IMR-90 (cell line): ENCODE data around the gene HECTD2. TPM values are rescaled to one million over a fixed set of nuclear protein-coding genes. Genes with fewer than 3 reads are reported as not detected.

Source experiments
- ATAC-seq: fragments of 200-7000 bp; cut with Tn5 transposase; 2 replicates; pipeline ENCODE4 v1.9.1; 2020; ENCODE audit warnings: low read depth, mild to moderate bottlenecking, moderate library complexity
- BruUV-seq: library from RNA; stranded (reverse); fragments of 400-500 nt; replicated peaks from 2 replicates; lab custom pipeline; 2021; lab: Mats Ljungman, UMichigan
- CTCF ChIA-PET: fragments of 300-600 bp; formaldehyde crosslinking; extraction: SDS; loops from one replicate; lab custom pipeline; 2021; ENCODE audit warnings: antibody characterized with exemption; lab: Yijun Ruan, JAX
- POLR2A ChIA-PET: fragments of 300-600 bp; sonication (Branson Sonifier 250); formaldehyde crosslinking; loops from one replicate; lab custom pipeline; 2022; ENCODE audit warnings: antibody characterized with exemption; ENCODE audit not compliant: unreplicated experiment; lab: Charles Lee
- DNase-seq: peaks from one replicate; pipeline ENCODE4 v3.0.0; 2013
- H2AFZ ChIP-seq: replicated peaks from 2 replicates; pipeline ENCODE3; 2013; ENCODE audit warnings: low read length, mild to moderate bottlenecking; ENCODE audit not compliant: poor library complexity
- H2AK5ac ChIP-seq: 2 replicates; pipeline ENCODE4 v1.6.1; 2013; ENCODE audit warnings: low read depth, low read length, inconsistent platforms
- H2AK9ac ChIP-seq: replicated peaks from 2 replicates; pipeline ENCODE3; 2013; ENCODE audit warnings: mild to moderate bottlenecking, low read depth, low read length, moderate library complexity; ENCODE audit not compliant: poor library complexity
- H2BK120ac ChIP-seq: 2 replicates; pipeline ENCODE4 v1.6.1; 2013; ENCODE audit warnings: low read depth, low read length, inconsistent platforms
- H2BK15ac ChIP-seq: 3 replicates; pipeline ENCODE4 v1.6.1; 2013; ENCODE audit warnings: low read depth, low read length, inconsistent platforms
- H2BK20ac ChIP-seq: 2 replicates; pipeline ENCODE4 v1.6.1; 2013; ENCODE audit warnings: low read depth, mild to moderate bottlenecking, inconsistent platforms, low read length, moderate library complexity
- H2BK5ac ChIP-seq: 2 replicates; pipeline ENCODE4 v1.6.1; 2013; ENCODE audit warnings: mild to moderate bottlenecking, low read depth, low read length, inconsistent platforms; ENCODE audit not compliant: poor library complexity, severe bottlenecking
- H3K14ac ChIP-seq: replicated peaks from 2 replicates; pipeline ENCODE4 v1.6.1; 2013; ENCODE audit warnings: low read depth, low read length, inconsistent platforms
- H3K18ac ChIP-seq: 2 replicates; pipeline ENCODE4 v1.6.1; 2013; ENCODE audit warnings: low read depth, low read length, control low read depth
- H3K23ac ChIP-seq: 2 replicates; pipeline ENCODE4 v1.6.1; 2013; ENCODE audit warnings: low read depth, low read length, inconsistent platforms
- H3K27ac ChIP-seq: 2 replicates; pipeline ENCODE4 v1.5.1; 2013; ENCODE audit warnings: mild to moderate bottlenecking, control low read depth, low read length; ENCODE audit not compliant: insufficient read depth
- H3K27me3 ChIP-seq: 2 replicates; pipeline ENCODE4 v1.6.1; 2013; ENCODE audit warnings: low read length; ENCODE audit not compliant: control insufficient read depth, insufficient read depth
- H3K36me3 ChIP-seq: 2 replicates; pipeline ENCODE4 v1.6.1; 2013; ENCODE audit warnings: low read length, mixed read lengths; ENCODE audit not compliant: control insufficient read depth, insufficient read depth
- H3K4ac ChIP-seq: 2 replicates; pipeline ENCODE4 v1.6.1; 2013; ENCODE audit warnings: low read depth, low read length, inconsistent platforms
- H3K4me1 ChIP-seq: 2 replicates; pipeline ENCODE4 v1.6.1; 2013; ENCODE audit warnings: low read length, mixed read lengths; ENCODE audit not compliant: control insufficient read depth, insufficient read depth
- H3K4me2 ChIP-seq: 2 replicates; pipeline ENCODE4 v1.6.1; 2013; ENCODE audit warnings: low read depth, mild to moderate bottlenecking, control low read depth, low read length, moderate library complexity
- H3K4me3 ChIP-seq: 2 replicates; pipeline ENCODE4 v1.5.1; 2013; ENCODE audit warnings: low read depth, mild to moderate bottlenecking, control low read depth, low read length, moderate library complexity; ENCODE audit not compliant: insufficient read depth
- H3K56ac ChIP-seq: 2 replicates; pipeline ENCODE4 v1.6.1; 2013; ENCODE audit warnings: low read length, inconsistent platforms; ENCODE audit not compliant: insufficient read depth; ENCODE audit errors: extremely low read depth
- H3K79me1 ChIP-seq, 2 experiments: 2 replicates each; pipeline ENCODE4 v1.6.1; 2013; ENCODE audit warnings: low read length in 2 of 2, inconsistent platforms in 1 of 2, low read depth in 1 of 2
- H3K9ac ChIP-seq: 2 replicates; pipeline ENCODE4 v1.6.1; 2013; ENCODE audit warnings: low read depth, low read length, control low read depth
- H3K9me1 ChIP-seq: 2 replicates; pipeline ENCODE4 v1.6.1; 2013; ENCODE audit warnings: low read length, inconsistent platforms; ENCODE audit not compliant: insufficient read depth
- H3K9me3 ChIP-seq: 2 replicates; pipeline ENCODE4 v1.6.1; 2013; ENCODE audit warnings: low read length; ENCODE audit not compliant: control insufficient read depth, insufficient read depth
- H4K20me1 ChIP-seq: 2 replicates; pipeline ENCODE4 v1.6.1; 2013; ENCODE audit warnings: low read length, inconsistent platforms; ENCODE audit not compliant: insufficient read depth
- H4K5ac ChIP-seq: 2 replicates; pipeline ENCODE4 v1.6.1; 2013; ENCODE audit warnings: mild to moderate bottlenecking, low read depth, low read length, control low read depth
- H4K8ac ChIP-seq, 2 experiments: 2 replicates each; pipeline ENCODE4 v1.6.1; 2013; ENCODE audit warnings: low read depth in 2 of 2, low read length in 2 of 2, control low read depth in 1 of 2, inconsistent platforms in 1 of 2
- H4K91ac ChIP-seq: 2 replicates; pipeline ENCODE4 v1.6.1; 2013; ENCODE audit warnings: low read depth, low read length, inconsistent platforms; ENCODE audit not compliant: insufficient read depth
- NFE2L2 ChIP-seq: fragments of 150-350 bp; IDR thresholded peaks from 2 replicates; pipeline ENCODE4 v1.6.1; 2016; ENCODE audit warnings: low read depth, mild to moderate bottlenecking, low read length
- WGBS, 2 experiments: methylation state at CpG; one replicate each; pipeline versions ENCODE4 v1.1.5 to v1.1.7; 2013; ENCODE audit warnings: missing lambda C conversion rate in 2 of 2; ENCODE audit not compliant: insufficient read length in 1 of 2; ENCODE audit errors: extremely low coverage in 2 of 2; 5-methylcytosine and 5-hydroxymethylcytosine counted together
- dilution Hi-C: fragments of 300-500 bp; cut with HindIII; formaldehyde crosslinking; loops from one replicate; pipeline ENCODE4 v1.14.3; 2018; ENCODE audit warnings: low sequenced_read_pairs; ENCODE audit not compliant: unreplicated experiment
- in situ Hi-C: fragments of 300-500 bp; cut with MboI; formaldehyde crosslinking; loops from 3 replicates; pipeline ENCODE4 v1.14.3; 2019; ENCODE audit warnings: low sequenced_read_pairs, inconsistent platforms, mixed read lengths
- intact Hi-C: fragments of 100-400 bp; cut with micrococcal nuclease; formaldehyde crosslinking; loops from 2 replicates; pipeline ENCODE4 v1.10.0; 2022
- polyA plus RNA-seq, 3 experiments: library from polyadenylated mRNA; depleted of rRNA; stranded (reverse); fragments of >200 nt; gene quantifications; 2 replicates each; pipeline ENCODE4 v1.2.3, GENCODE V29; 2012; ENCODE audit warnings: low replicate concordance in 1 of 3
- total RNA-seq: library from RNA; depleted of rRNA; stranded (reverse); fragments of >200 nt; gene quantifications from 2 replicates; pipeline ENCODE4 v1.2.3, GENCODE V29; 2012

HECTD2 gene
- total and polyA plus RNA-seq, 2 of the 4 experiments (the other 2 are of a cell fraction): 5.2 to 5.9 TPM

GRCh38 chr10:91536733-91537132, 126.6 kb downstream of the HECTD2 start:
- no peak overlapping the region; the same call in none of the 2 replicates for H3K14ac ChIP-seq
- CTCF ChIA-PET: no interaction called here
- H2BK15ac ChIP-seq: no peak overlapping the region; the same call in 2 of the 3 replicates
- peak overlapping the region in 1 of 2 experiments; percentile 45; a peak in 1 of 4 replicates for H4K8ac ChIP-seq
- dilution Hi-C loops (no loop called here), intact Hi-C loops (loop anchor here (1.0 kb wide), 1 partner anchor 122 kb away; no protein-coding TSS in a partner anchor), in situ Hi-C loops (no loop called here)
- H3K56ac ChIP-seq: no peak overlapping the region
- peaks cover 3% of the 10 kb centered on the region for H3K9me1 ChIP-seq
- peak overlapping the region; percentile 32; the same call in 1 of the 2 replicates for H2BK20ac ChIP-seq
- BruUV-seq: no TSS peak
- peak overlapping the region; percentile 26; the same call in 1 of the 2 replicates for H3K18ac ChIP-seq
- no peak overlapping the region for H4K91ac ChIP-seq
- DNase-seq: no peak
- H2AK5ac ChIP-seq: no peak overlapping the region
- no peak overlapping the region for H3K9ac ChIP-seq
- POLR2A ChIA-PET: no interaction called here
- 0 out of 2 replicates have a peak overlapping the region, but pooled peaks have one; percentile 20 for H3K23ac ChIP-seq
- H2AFZ ChIP-seq: no peak overlapping the region
- no peak overlapping the region for H3K4me2 ChIP-seq
- H2BK120ac ChIP-seq: 0 out of 2 replicates have a peak overlapping the region, but pooled peaks have one; percentile 32
- no peak for ATAC-seq
- no peak overlapping the region for H4K5ac ChIP-seq
- no peak for TF ChIP-seq NFE2L2
- peaks cover 4% of the 10 kb centered on the region; the same call in 1 of the 2 replicates for H3K9me3 ChIP-seq
- H3K4me1 ChIP-seq: peaks cover 4% of the 10 kb centered on the region; the same call in 1 of the 2 replicates
- WGBS, 2 experiments: no CpG with 5 or more reads among the region's 2 CpGs
- H3K36me3 ChIP-seq: no peaks in the 10 kb centered on the region
- no peaks in the 10 kb centered on the region for H3K27me3 ChIP-seq
- no peaks in the 10 kb centered on the region for H4K20me1 ChIP-seq
- no peak overlapping the region for H3K27ac ChIP-seq
- peak overlapping the region; percentile 70 for H2AK9ac ChIP-seq
- H2BK5ac ChIP-seq: no peak overlapping the region
- no peak overlapping the region for H3K4me3 ChIP-seq
- no peaks in the 10 kb centered on the region for H3K79me1 ChIP-seq
- peak overlapping the region; percentile 50 for H3K4ac ChIP-seq
